Vagina (tissue), 2 donors: ENCODE data around the gene QSER1. TPM values are rescaled to one million over a fixed set of nuclear protein-coding genes. Genes with fewer than 3 reads are reported as not detected.

ENCODE experiments used
- DNase-seq, 2 donors: peaks; one replicate each; pipeline ENCODE4 v3.0.0-alpha.2; 2017; ENCODE audit errors: extremely low spot score in 2 of 2
- H3K27ac ChIP-seq: fragments of 200-600 bp; sonication (generic); one replicate; pipeline ENCODE4 v1.5.1; 2019
- H3K27me3 ChIP-seq: fragments of 200-600 bp; sonication (generic); one replicate; pipeline ENCODE4 v1.5.1; 2019
- H3K36me3 ChIP-seq, 2 donors: fragments of 200-600 bp; sonication (generic); one replicate each; pipeline ENCODE4 v1.5.1; 2017 to 2019
- H3K4me1 ChIP-seq: fragments of 200-600 bp; sonication (generic); one replicate; pipeline ENCODE4 v1.5.1; 2019
- H3K4me3 ChIP-seq, 2 donors: fragments of 200-600 bp; sonication (generic); 1 replicate in 1 of 2; 2 replicates in 1 of 2; pipeline ENCODE4 v1.5.1; 2016 to 2019
- H3K9me3 ChIP-seq: fragments of 200-600 bp; sonication (generic); one replicate; pipeline ENCODE4 v1.5.1; 2019
- CTCF ChIP-seq, 3 experiments: fragments of 450-650 bp in 2 of 3; fragments of 200-600 bp in 1 of 3; sonication (generic) in 1 of 3; IDR thresholded peaks; one replicate each; pipeline ENCODE4 v1.5.1; 2017 to 2019; ENCODE audit warnings: antibody characterized with exemption in 3 of 3, mild to moderate bottlenecking in 2 of 3, moderate library complexity in 2 of 3
- POLR2A ChIP-seq, 2 donors: fragments of 450-650 bp; IDR thresholded peaks; one replicate each; pipeline ENCODE4 v1.6.1; 2017; ENCODE audit warnings: antibody characterized with exemption in 2 of 2, mild to moderate bottlenecking in 2 of 2, moderate library complexity in 2 of 2
- POLR2AphosphoS5 ChIP-seq, 2 donors: sonication (generic); formaldehyde crosslinking; IDR thresholded peaks; one replicate each; pipeline ENCODE4 v1.9.0; 2017; ENCODE audit warnings: antibody characterized with exemption in 2 of 2, mild to moderate bottlenecking in 2 of 2, low read depth in 1 of 2; ENCODE audit not compliant: insufficient read depth in 1 of 2
- intact Hi-C: fragments of 100-400 bp; cut with DNase I; formaldehyde crosslinking; loops from one replicate; pipeline ENCODE4 v1.15.1; 2023
- total RNA-seq: library from RNA; depleted of rRNA; stranded (reverse); fragments of >200 nt; gene quantifications from one replicate; pipeline ENCODE4 v1.2.3, GENCODE V29; 2016

QSER1 gene
- total RNA-seq, 1 donor from 2014 or later, result 39.0 TPM

DNA sequence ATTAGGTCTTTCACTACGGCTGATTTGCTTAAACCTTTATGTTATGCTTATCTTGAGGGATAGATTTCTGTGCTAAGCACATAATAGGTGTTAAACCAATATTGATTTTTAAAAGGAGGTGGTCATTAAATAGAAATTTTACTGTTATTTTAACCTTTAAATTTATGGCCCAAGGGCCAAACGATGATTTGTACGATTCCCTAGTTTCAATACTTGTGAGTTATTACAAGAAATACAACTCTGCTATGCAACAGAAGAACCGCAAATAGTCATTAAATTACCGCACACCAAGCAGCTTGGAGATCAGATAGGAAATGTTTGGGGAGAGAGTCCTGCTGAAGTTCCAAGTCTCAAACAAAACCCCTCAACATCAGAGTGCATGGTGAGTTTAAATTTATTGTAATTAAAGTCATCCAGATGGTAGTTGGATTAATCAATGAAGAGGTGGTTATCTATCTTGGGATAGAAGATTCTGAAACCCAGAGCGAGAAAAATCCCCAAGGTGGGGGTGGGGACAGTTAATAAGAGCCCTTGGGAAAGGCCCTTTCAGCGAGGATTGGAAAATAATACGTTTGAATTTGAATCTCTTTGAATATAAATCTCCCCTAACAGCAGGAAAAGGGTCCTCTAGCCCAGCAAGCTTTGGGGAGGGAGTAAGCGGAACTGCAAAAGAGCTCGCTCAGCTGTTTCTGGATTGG lies 805 bp upstream of the QSER1 start:
- no peaks in the 10 kb centered on the region for H3K36me3 ChIP-seq
- intact Hi-C loops, result no loop called here
- peak overlapping the region; percentile 92 for H3K27ac ChIP-seq
- DNase-seq, result no peak
- H3K4me3 ChIP-seq, result peak overlapping the region; percentile 64 to 70
- no peaks in the 10 kb centered on the region for H3K9me3 ChIP-seq
- peaks cover 30% of the 10 kb centered on the region for H3K4me1 ChIP-seq
- TF ChIP-seq POLR2AphosphoS5 (IDR thresholded peaks at IDR 0.05; ENCODE audit: insufficient read depth in 1 of 2, low read depth in 1 of 2) (no peak), CTCF (IDR thresholded peaks at IDR 0.05) (no peak), POLR2A (IDR thresholded peaks at IDR 0.05) (no peak)
- no peaks in the 10 kb centered on the region for H3K27me3 ChIP-seq

DNA sequence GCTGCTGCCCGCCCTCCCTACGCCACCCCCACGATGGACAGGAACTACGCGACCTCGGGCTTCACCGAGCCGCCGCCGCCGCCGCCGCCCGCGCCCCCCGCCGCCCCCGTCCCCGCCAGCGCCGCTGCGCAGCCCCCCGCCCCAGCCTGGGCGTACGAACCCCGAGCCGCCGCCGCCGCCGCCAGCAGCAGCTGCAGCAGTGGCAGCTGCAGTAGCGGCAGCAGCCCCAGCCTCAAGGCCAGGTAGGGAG lies 407 bp downstream of the QSER1 start:
- no peak for DNase-seq
- Histone ChIP-seq H3K4me3 (peak overlapping the region; percentile 64 to 70), H3K27me3 (no peaks in the 10 kb centered on the region), H3K27ac (peak overlapping the region; percentile 92), H3K36me3 (no peaks in the 10 kb centered on the region), H3K9me3 (no peaks in the 10 kb centered on the region), H3K4me1 (peaks cover 30% of the 10 kb centered on the region)
- intact Hi-C loops, result no loop called here
- TF ChIP-seq POLR2A (IDR thresholded peaks at IDR 0.05), result no peak
- TF ChIP-seq POLR2AphosphoS5 (IDR thresholded peaks at IDR 0.05; ENCODE audit: insufficient read depth in 1 of 2, low read depth in 1 of 2), result no peak
- no peak for TF ChIP-seq CTCF (IDR thresholded peaks at IDR 0.05)

DNA sequence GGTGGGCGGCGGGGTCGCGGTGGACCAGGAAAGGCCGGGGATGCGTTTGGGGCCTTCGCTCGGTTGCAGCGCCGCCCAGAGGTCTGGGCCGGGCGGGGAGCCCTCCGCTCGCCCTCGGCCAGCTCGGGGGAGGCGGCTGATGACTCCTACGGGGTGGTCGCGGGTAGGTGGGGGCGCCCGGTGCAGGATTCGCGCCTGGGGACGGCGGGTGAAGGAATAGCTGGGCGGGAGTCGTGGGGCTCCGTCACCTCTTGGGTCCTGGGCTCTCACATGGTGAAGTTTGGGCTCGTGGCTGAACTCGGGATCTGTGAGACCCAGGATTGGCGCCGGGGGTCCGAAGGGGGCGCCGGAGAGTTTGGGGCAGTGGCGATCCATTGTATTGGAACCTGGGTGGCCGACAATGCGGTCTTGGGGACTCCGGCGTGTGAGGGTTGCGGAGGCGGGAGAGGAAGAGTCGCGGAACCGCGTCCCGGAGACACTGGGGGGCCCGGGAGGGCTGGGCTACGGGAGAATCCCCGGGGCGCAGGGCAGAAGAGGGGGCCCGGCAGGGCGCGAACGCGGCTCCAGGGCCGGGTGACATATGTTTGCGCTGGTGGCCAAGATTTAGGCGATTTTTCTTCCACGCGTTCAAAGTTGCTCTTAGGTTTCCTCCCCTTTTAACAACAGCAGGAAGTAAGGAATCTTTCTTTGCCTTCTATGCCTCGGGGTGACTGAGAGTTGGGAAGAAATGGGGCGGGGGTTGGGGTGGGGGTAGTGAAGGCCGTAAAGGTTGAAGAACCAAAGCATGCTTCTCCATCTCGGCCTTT lies 935 bp downstream of the QSER1 start:
- H3K9me3 ChIP-seq, result no peaks in the 10 kb centered on the region
- H3K4me1 ChIP-seq, result peaks cover 30% of the 10 kb centered on the region
- no peak for DNase-seq
- no peaks in the 10 kb centered on the region for H3K27me3 ChIP-seq
- H3K27ac ChIP-seq, result peak overlapping the region; percentile 92
- H3K4me3 ChIP-seq, result peak overlapping the region; percentile 64 to 70
- H3K36me3 ChIP-seq, result no peaks in the 10 kb centered on the region
- TF ChIP-seq CTCF (IDR thresholded peaks at IDR 0.05) (peak in 1 of 3 experiments; percentile 40), POLR2AphosphoS5 (IDR thresholded peaks at IDR 0.05; ENCODE audit: insufficient read depth in 1 of 2, low read depth in 1 of 2) (no peak)
- intact Hi-C loops, result no loop called here

DNA sequence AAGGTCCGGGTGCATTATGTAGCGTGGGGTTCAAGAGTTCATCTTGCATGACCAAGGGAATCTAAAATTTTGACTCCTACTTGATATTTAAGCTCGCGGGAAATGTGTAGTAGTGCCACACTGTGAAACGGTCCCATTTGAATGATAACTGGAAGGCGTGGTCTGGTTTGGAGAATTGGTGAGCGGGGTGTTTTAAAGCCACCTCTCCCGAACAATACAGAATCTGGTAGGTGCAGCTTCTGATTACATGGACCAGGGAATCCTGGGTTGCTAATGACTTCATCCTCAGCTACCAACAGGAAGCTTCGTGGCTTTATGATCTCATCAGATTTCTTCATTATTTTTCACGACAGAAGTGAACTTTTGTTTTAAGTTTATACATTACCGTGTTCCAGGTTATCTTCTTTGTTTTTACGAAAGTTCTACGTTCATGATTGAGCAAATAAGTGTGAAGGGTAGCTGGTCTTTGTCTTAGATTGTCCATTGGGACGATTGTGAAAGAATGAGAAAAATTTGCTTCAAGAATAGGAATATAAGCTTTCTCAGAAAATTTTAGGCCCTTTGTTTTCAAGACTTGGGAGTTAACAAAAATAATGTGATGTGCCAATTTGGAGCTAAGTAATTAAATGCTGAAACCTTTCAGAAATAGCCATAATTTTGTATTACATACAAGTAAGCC lies 1.7 kb downstream of the QSER1 start:
- Histone ChIP-seq H3K27ac (peak overlapping the region; percentile 92), H3K4me1 (peaks cover 30% of the 10 kb centered on the region)

More for the DNA sequence above, 1.7 kb downstream of the QSER1 start:
- intact Hi-C loops, result no loop called here
- Histone ChIP-seq H3K9me3 (no peaks in the 10 kb centered on the region), H3K4me3 (peak overlapping the region; percentile 64 to 70), H3K27me3 (no peaks in the 10 kb centered on the region), H3K36me3 (no peaks in the 10 kb centered on the region)
- no peak for DNase-seq
- no peak for TF ChIP-seq CTCF (IDR thresholded peaks at IDR 0.05)
- no peak for TF ChIP-seq POLR2AphosphoS5 (IDR thresholded peaks at IDR 0.05; ENCODE audit: insufficient read depth in 1 of 2, low read depth in 1 of 2)
- peak in 1 of 2 donors; percentile 37 for TF ChIP-seq POLR2A (IDR thresholded peaks at IDR 0.05)
